Measurements from ENCODE around the gene ABHD15.

- TF ChIP-seq CTCF (IDR thresholded peaks at IDR 0.05) (no peak), POLR2AphosphoS5 (IDR thresholded peaks at IDR 0.05) (no peak), EP300 (IDR thresholded peaks at IDR 0.05) (no peak)
Observed at GRCh38 chr17:29613856-29614255, 47.0 kb upstream of the ABHD15 start.
